GM19099 (cell line): ENCODE data around the gene SPINT1.

ENCODE experiments used
- POLR2A ChIP-seq: IDR thresholded peaks from 3 replicates; pipeline ENCODE4 v1.6.1; 2011; ENCODE audit warnings: low read depth; ENCODE audit not compliant: insufficient read length; ENCODE audit errors: extremely low read depth

SPINT1 gene, protein sequence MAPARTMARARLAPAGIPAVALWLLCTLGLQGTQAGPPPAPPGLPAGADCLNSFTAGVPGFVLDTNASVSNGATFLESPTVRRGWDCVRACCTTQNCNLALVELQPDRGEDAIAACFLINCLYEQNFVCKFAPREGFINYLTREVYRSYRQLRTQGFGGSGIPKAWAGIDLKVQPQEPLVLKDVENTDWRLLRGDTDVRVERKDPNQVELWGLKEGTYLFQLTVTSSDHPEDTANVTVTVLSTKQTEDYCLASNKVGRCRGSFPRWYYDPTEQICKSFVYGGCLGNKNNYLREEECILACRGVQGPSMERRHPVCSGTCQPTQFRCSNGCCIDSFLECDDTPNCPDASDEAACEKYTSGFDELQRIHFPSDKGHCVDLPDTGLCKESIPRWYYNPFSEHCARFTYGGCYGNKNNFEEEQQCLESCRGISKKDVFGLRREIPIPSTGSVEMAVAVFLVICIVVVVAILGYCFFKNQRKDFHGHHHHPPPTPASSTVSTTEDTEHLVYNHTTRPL

DNA sequence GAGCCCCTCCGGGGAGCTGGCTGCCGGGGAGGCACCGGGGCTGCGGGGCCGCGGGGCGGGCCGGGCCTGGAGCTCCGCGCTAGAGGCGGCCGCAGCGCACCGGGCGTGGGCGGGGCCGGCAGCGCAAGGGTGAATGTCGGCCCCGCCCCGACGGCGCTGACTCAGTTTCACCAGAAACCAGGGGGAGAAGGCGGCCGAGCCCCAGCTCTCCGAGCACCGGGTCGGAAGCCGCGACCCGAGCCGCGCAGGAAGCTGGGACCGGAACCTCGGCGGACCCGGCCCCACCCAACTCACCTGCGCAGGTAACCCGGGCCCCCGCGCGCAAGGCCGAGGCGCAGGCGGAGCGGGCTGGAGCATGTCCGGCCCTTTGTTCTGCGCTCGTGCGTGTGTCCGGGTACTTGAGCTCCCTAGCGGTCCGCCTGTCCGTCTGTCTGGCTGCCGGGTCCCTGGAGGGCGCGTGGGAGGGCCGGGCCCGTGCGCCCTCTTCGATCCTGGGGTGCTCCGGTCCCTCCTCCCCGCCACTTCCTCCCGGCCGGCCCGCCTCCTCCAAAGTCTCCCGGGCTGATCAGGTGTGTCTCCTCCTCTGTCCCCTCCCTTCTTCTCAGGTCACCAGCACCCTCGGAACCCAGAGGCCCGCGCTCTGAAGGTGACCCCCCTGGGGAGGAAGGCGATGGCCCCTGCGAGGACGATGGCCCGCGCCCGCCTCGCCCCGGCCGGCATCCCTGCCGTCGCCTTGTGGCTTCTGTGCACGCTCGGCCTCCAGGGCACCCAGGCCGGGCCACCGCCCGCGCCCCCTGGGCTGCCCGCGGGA is at the start of gene SPINT1:
Gene SPINT1, plus strand, starts transcription at position 164 of the 811 bp plus-strand sequence. Its CDS starts 507 bp downstream, at position 671.
- TF ChIP-seq POLR2A, result no peak

DNA sequence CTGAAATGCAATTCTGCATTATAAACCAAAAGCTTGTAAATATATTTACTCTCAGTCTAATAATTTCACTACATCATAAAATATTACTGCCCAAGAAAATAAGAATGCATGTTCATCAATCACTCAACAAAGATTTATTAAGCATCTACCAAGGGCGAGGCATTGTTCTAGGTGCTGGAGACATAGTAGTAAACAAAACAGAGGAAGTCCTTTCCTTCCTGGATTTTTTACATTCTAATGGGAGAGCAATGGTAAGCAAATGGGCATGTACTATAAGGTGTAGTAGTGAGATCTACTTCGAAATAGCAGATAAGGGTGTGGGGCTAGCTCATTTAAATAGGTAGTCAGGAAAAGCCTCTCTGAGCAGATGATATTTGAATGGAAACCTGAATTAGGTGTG is 47.8 kb upstream of the SPINT1 start:
- no peak for TF ChIP-seq POLR2A

DNA sequence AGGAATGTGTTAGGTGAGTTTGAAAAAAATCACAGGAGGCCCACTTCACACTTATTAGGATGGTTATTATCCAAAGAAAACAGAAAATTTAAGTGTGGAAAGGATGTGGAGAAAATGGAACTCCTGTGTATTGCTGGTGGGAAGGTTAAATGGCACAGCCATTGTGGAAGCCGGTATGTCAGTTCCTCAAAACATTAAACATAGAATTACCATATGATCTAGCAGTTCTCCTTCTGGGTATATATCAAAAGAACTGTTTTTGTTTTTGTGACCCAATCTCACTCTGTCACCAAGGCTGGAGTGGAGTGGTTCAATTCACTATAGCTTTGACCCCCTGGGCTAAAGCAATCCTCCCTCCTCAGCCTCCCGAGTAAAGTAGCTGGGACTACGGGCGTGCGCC is 47.3 kb upstream of the SPINT1 start:
- TF ChIP-seq POLR2A, result no peak

DNA sequence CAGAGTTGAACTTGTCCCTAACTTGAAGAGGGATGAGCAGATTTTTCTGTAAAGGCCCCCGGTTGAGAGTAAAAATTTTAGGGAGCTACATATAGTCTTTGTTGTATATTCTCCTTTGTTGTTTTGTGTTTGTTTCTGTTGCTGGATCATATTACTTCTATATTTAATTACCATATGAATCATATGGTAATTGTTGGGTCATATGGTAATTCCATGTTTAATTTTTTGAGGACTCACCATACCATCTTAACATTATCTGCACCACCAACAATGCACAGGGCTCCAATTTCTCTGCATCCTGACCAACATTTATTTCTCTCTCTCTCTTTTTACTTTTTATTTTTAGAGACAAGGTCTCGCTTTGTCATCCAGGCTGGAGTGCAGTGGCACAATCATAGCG is 44.3 kb upstream of the SPINT1 start:
- no peak for TF ChIP-seq POLR2A

DNA sequence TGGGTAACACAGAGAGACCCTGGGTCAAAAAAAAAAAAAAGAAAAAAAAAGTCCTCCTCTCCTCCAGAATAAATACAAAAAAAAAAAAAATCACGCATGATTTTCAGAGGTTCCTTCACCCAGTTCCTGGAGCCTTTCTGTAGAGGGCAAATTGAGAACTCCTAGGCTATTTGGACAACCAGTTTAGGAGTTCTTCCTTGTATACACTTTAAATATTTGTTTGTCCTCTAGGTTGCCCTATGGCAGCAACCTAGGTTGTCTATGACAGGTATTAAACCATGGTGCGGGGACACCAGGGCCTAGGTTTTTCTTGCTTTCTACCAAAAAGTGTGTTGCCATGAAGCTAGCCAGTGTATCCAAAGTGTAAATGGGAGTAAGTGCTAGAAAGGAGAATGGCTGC is 40.8 kb upstream of the SPINT1 start:
- TF ChIP-seq POLR2A, result no peak

DNA sequence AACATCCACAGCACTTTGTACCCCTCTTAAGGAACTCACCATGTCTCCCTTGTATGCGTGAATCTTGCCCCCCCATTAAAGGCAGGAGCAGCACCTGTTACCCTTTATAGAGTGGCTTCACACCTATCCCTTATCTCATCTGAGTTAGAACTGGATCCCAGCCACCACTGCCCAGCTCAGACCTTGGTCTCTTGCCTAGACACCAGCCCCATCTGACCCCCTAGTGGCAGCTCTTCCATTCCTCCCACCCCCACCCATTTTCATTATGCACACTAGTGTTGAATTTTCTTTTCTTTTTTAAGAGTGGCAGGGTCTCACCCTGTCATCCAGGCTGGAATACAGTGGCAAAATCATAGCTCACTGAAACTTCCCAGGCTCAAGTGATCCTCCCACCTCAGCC is 40.2 kb upstream of the SPINT1 start:
- no peak for TF ChIP-seq POLR2A

DNA sequence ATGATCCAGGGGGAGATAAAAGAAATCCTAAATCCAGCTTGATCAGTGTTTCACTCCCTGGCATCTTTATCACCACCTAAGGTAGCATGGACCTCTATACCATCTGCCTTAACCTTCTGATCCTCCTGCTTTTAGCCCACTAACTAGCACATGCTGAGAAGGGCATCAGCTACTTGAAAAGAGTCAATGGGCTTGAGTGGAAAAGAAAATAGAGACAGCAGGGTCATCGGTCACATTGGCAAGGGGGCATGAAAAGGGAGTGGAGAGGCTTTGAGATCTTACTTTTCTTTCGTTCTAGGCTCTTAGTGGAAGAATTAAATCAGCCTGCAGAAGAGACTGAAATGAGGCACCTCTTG is 37.2 kb upstream of the SPINT1 start:
- TF ChIP-seq POLR2A, result no peak

DNA sequence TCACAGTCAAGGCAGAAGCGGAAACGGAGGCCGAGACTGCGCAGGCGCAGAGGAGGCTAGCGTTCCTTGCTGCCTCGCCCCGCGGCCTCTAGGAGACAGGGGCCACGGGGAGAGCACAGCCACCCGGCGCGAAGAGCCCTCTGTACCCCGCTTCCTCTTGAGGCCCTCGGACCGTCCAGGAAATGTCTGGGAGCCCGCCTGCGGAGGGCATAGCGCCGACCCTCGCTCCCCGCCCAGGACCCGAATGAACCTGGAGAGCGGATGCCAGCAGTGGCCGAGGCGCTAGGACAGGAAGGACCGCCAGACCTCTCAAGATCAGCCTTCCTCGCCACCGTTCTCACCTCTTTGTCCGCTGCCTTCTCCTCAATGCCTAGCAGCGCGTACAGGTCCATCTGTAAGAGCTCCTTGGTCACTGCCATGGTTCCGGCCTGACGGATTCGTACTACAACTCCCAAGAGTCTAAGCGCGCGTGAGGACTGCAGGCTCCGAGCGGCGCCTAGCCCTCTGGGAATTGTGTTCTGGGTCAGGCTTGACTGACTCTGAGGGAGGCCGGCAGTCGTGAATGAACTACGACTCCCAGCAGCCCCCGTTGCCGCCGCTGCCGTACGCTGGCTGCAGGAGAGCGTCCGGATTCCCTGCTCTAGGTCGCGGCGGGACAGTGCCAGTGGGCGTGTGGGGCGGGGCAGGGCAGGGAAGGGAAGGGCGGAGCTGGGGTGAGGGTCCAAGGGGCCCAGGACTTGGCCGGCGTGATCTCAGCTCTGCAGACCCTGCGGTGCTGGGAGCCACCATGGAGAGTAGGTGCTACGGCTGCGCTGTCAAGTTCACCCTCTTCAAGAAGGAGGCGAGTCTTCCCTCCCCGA is 36.6 kb upstream of the SPINT1 start, which contains the start of the genes DNAJC17 and ZFYVE19:
Gene DNAJC17, minus strand, starts transcription at position 446 of the 860 bp plus-strand sequence. Its CDS starts 27 bp downstream, at position 419.
Gene ZFYVE19, plus strand, starts transcription at position 62 of the 860 bp plus-strand sequence. Its CDS starts 501 bp downstream, at position 563.
- peak; percentile 90 for TF ChIP-seq POLR2A

DNA sequence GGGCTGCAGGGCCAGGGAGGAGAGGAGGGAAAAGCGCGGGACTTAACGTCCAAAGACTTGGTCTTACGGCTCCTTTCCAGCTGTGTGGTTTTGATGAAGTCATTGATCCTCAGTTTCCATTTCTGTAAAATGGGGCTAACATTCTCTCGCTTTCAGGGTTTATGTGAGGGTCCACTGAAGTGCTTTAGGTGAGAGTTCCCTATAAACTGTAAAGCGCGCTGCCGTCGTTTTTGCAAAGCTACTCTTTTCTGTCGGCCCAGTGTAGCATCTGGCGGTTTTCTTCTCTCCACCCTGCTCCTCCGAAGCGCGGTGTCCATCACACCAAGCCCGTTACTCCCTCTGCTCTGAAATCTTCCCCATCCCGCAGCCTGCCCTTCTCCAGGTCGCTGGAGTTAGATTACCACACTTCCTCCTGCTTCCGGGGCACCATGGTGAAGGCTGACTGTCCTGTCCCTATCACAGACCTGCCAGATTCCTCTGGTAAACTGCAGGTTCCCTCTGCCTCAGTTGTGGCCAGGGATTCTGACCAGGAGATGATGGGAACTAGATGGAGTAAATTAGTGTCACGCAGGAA is 35.9 kb upstream of the SPINT1 start:
- no peak for TF ChIP-seq POLR2A

DNA sequence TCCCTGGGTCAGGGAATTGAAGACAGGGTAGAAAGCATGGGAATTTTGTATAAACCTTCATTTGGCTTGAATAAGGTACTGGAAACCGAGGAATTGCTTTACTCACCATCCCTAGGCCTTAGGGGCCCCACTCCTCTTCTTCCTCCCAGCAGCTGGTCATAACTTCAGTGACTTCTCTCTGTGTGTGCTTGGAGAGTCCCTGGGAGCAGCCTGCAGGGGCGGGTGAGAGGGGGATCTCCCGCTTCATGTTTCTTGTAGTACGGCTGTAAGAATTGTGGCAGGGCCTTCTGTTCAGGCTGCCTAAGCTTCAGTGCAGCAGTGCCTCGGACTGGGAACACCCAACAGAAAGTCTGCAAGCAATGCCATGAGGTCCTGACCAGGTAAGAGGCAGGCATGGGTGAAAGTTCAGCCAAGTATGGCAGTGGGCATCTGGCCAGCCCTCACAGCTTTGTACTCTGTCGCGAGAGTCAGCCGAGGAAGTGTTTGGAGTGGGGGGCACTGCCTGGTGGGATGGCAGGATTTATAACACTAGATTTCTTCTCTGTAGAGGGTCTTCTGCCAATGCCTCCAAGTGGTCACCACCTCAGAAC is 34.9 kb upstream of the SPINT1 start:
- no peak for TF ChIP-seq POLR2A

DNA sequence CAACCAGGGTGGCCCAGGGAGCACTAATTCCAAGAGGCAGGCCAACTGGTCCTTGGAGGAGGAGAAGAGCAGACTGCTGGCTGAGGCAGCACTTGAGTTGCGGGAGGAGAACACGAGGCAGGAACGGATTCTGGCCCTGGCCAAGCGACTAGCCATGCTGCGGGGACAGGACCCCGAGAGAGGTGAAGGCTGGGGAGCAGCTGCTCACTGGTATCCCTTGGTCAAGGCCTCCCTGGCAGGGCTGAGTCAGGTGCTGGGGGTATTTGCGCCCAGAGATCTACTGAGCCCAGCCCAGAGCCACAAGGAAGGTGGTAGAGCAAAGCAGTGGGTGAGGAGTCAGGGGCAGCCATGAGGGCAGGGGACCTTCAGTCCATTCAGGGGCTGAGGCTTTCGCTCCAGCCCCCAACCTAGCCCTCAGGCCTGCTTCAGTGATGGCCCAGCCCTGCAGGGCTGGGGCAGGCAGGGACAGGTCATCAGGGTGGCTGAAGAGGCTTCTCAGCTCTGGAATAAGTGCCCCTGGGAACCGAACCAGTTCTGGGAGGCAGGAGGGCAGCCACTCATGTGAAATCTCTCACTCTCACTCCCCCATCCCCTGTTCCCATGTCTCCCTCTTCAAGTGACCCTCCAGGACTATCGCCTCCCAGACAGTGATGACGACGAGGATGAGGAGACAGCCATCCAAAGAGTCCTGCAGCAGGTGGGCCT is 31.0 kb upstream of the SPINT1 start:
- TF ChIP-seq POLR2A, result no peak

DNA sequence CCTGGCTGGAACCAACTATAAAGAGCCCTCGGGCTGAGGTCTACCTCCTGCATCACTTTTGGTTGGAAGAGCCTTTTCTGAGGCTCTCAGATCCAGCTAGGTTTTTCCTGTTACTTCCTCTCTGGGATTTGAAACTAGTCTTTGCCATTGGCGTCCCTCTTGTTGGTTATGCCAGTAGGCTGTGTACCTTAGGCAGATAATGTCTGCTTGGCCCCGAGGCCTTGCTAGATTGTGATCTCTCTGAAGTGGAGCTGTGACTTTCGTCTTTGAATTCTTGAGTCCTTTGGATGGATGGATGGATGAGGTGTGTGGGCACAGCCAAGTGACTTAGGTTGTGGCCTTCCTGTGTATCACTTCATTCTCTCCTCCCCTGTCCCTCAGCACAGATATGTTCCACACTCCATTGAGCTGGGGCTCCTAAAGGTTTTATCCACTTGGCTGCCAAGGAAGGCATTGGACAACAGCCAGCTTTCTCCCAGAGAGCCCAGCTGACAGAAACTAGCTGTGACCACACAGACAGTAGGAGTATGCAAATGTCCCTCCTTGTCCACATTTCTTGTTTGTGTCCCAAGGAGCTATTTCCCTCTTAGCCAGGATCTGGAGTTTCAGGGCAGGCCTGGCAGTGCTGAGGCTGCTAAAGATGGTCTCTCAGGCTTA is 28.7 kb upstream of the SPINT1 start:
- no peak for TF ChIP-seq POLR2A

DNA sequence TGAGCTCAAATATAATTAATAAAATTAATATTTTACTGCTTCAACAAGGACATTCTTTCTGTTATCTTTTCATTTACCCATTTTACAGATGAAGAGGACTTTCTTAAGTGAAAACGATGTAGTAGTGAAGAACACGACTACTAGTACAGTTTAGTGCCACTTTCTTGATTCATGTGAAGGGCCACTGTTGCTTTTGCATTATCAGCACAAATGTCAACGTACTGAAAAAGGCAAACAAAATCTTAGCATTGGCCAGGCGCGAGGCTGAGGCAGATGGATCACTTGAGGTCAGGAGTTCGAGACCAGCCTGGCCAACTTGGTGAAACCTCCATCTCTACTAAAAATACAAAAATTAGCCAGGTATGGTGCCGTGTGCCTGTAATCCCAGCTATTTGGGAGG is 24.8 kb upstream of the SPINT1 start:
- no peak for TF ChIP-seq POLR2A

DNA sequence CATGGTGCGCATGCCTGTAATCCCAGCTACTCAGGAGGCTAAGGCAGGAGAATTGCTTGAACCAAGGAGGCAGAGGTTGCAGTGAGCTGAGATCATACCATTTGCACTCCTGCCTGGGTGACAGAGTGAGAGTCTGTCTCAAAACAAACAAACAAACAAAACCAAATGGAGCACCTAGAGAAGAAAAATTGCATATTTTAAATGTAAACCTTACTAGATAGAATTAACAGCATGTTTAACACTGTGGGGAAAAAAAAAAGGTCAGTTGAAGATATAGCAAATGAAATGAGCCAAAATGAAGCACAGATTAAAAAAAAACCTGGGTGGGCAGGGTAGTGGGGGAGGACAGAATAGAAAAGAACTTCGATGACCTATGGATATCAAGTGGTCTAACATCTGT is 22.7 kb upstream of the SPINT1 start:
- TF ChIP-seq POLR2A, result no peak
